Activated naive CD4-positive, alpha-beta T cell treated with Interleukin-2 at 50 U/mL for 16 hours (primary cell): Measurements from ENCODE around the gene RNASET2.
"Not testable (repeated sequence)": the region's sequence is repeated elsewhere in the genome, so short reads cannot be mapped to it uniquely, and the experiment has no call there.

Experiments
- DNase-seq: peaks from one replicate; pipeline ENCODE4 v3.0.0-alpha.2; 2020

RNASET2 gene

GRCh38 chr6:166900130-166900708, 56.1 kb downstream of the RNASET2 start:
- DNase-seq: no peak

- no peak for DNase-seq
Measured at GRCh38 chr6:166898910-166899309, 57.4 kb downstream of the RNASET2 start.

- not testable (repeated sequence) for DNase-seq
Measured at GRCh38 chr6:166894614-166895013, 61.7 kb downstream of the RNASET2 start.

GRCh38 chr6:166892472-166892871, 63.9 kb downstream of the RNASET2 start:
- DNase-seq: not testable (repeated sequence)

GRCh38 chr6:166886773-166887172, 69.6 kb downstream of the RNASET2 start:
- not testable (repeated sequence) for DNase-seq

- not testable (repeated sequence) for DNase-seq
Measured at GRCh38 chr6:166884958-166885357, 71.4 kb downstream of the RNASET2 start.

GRCh38 chr6:166879594-166879993, 76.8 kb downstream of the RNASET2 start:
- no peak for DNase-seq
